Effector CD4-positive, alpha-beta T cell (primary cell): ENCODE data around the gene KIAA0319L.

Experiments
- DNase-seq: peaks from one replicate; pipeline ENCODE4 v3.0.0-alpha.2; 2020

The KIAA0319L gene

DNA sequence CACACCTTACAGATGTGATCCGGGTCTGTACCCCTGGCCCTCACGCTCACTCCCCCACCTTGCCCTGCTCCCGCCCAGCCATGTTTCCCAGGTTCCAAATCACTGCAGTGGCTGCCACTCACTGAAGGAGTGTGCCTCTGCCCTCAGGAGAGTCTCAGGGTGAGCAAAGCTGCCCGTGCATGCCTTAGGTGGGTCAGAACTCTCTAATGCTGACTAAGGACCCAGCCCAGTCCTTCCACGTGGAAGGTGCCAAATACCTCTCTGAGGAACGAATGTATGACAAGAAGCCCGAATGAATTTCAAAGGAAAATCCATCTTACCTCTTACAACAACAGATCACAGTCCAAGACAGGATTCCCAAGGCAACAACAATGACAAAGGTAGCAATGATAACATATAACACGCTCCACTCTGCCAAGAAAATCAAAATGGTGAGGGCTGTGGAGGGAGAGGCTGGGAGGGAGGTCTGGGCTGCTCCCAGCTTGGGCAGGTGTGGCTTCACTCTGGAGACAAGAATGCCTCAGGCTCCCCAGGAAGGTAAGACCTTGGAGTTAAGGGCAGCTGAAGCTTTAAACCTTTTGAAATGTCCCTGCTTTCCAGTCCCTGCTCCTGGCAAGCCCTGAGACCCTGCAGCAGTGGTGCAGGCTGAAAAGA lies 115.2 kb downstream of the KIAA0319L start:
- DNase-seq: no peak

DNA sequence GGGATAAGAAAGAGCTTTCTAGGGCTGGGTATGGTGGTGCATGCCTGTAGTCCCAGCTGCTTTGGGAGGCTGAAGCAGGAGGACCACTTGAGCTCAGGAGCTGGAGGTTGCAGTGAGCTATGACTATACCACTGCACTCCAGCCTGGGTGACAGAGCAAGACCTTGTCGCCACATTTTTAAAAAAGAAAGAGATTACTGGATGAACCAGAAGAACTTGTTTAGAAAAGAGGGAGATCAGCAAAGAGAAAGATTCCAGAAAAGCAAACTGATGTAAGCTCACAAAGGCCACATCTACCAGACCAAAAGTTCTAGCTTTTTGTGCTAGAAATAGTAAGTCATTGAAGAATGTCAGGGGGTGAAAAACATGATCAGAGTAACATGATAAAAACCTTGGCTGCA lies 117.6 kb downstream of the KIAA0319L start:
- no peak for DNase-seq

DNA sequence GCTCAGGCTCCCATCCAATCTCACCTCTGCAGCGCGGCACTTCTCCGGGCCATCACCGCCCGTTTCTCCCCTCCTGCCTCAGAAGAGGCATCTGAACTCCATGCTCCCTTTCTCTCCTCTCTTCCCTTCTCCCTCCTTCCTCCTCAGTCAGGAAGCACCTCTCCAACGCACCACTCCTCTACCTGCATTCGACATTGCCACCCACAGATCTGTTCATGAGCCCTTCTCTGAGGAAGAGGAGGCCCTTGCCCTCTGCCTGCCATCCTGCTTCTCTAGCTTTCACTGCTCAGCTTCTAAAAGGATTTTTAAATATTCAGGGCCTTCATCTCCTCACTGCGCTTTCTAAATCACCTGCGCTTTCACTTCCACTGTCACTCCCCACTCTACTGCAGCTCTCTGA lies 120.0 kb downstream of the KIAA0319L start:
- DNase-seq: no peak

DNA sequence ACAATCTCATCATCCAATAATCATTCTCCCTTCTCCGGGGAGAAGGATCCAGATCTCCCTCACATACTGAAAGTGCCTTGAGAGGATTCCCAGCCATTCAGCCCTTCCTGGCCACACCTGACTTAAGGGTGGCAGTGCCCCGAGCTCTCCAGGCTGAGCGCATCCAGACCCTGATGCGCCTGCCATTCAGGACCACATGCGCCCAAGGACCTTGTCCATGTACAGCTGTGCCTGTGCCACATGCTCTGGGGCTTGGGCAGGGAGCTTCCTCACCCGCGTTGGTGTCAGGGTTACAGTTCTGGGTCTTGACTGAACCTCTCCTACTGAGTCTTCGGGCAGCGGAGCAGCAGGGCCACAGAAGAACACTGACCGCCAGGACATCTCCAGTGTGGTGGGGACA lies 121.1 kb downstream of the KIAA0319L start:
- no peak for DNase-seq

DNA sequence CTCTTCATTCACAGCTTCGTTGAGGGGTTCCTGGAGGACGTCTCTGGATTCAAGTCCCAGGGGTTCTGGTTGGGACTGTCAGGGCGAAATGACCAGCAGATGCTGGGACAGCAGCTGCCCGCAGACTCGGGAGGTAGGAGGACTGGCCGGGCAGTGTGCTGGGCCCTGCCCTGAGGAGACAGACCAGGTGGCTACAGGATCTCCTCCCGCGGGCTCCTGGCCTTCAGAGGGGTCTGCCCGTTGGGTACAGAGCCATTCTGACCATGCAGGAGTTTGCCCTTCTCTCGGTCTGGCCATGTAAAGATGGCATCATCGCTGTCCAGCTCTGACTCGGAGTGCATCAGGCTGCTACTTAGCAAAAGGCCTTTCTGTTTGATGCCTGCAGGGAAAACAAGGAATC lies 122.5 kb downstream of the KIAA0319L start:
- DNase-seq: no peak

DNA sequence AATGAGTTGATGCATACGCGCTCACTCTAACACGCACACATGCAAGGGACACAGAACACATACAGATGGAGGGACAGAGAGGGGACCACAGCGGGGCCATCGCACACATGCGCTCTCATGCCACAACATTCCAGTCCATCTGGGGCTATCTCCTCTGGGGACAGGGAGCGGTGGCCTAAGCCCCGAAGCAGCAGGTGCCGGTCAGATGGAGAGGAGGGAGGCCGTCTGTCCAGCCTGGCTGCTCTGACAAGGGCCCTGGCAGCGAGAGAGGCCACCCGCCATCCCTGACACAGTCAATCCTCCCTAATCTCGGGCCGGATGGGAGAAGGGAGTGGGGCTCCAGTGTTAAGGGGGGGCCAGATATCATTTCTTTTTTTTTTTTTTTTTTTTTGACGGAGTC lies 123.5 kb downstream of the KIAA0319L start:
- no peak for DNase-seq

DNA sequence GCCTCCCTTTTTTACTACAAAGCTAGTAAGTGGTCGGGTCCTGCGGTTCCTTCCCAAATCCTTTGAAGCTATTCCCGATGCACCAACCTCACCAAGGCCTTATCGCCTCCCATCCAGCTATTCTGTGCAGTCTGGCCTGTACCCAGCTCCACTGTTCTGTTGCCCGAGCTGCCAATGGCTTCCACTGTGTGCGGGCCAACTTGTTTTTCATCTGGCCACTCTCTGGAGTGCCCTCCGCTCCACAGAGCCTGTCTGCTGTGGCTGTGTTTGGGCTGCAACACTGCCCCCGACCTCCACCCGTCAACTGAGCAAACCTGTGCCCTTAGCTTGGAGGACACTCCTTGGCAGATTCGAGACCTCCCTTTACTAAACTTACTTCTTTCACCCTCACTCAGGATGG lies 125.0 kb downstream of the KIAA0319L start:
- DNase-seq: no peak

DNA sequence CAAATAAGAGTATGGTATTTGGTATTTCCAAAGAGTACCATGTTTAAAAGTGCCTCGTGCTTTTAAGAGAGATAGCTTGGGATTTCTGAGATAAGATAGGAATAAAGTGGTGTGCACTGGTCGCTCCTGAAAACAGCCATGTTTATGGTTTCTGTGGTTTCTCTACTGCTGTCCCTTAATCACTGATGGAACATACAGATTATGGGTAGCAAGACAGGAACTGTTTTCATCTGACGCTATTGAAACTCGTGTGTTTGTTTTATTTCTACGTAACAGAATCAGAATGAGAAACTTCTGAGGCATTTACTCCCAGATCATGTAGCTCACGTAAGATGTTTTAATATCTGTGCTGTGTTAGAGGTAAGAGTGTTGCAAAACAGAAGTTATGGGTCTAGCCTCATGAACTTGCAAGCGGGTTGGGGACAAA lies 126.0 kb downstream of the KIAA0319L start:
- DNase-seq: no peak

DNA sequence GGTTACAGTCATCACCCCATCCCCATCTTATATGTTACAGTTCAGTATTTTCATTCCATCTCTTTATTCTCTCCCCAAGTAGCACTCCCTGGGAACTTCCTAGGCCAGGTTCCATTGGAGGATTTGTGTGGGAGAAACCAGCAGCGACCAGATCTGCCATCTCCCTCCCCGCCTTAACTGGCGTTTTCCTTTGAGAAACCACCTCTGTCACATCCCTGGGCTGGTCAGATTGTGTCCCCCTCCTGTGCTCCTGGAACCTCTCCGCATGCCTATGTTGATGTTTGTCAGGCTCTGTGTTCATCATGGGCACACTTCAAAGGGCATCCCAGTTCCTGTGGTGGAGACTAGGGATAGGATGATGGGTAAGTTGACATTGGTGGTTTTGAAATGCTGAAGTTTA lies 126.4 kb downstream of the KIAA0319L start:
- no peak for DNase-seq

DNA sequence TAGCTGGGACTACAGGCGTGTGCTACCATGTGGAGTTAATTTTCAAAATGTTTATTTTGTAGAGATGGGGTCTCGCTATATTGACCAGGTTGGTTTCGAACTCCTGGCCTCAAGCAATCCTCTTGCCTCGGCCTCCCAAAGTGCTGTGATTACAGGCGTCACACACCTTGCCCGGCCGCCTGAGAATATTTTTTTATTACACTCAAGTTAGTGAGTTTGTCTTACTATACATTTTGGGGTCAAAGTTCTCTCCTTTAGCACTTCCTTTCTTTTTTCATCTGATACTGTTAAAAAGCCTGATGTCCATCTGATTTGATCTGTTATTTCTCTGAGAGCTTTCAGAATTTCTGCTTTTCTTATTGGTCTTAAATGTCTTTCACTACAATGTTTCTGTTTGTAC lies 128.8 kb downstream of the KIAA0319L start:
- DNase-seq: no peak

DNA sequence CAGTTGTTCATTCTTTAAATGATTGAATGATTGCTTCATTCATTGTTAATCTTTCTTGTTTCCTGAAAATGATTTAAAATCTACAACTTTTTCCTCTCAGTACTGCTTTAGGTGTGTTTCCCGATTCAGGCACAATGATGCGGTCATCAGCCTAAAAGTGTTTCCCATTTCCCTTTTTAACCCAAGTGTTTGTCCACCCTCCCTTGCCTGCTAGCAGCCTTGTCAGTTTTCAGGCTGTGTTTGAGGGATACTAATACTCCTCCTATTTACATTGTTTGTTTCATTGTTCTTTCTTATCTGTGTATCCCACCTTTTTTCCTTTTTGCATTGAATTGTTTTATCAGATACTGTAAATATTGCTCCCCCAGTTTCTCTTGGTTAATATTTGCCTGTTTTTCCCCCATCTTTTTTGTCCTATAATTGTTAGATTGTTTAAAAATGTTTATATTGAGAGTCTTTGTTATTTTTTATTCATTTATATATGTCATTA lies 131.1 kb downstream of the KIAA0319L start:
- DNase-seq: no peak

DNA sequence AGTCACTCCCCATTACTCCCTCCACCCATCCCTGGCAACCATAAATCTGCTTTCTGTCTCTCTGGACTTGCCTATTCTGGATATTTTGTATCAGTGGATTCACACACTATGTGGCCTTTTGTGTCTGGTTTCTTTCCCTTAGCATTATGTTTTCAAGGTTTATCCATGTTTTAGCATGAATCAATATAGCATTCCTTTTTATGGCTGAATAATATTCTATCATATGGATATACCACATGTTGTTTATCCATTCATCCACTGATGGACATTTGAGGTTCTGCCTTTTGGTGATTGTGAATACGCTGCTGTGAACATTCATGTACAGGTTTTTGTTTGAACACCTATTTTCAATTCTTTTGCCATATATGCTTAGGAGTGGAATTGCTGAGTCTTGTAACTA lies 148.3 kb downstream of the KIAA0319L start:
- no peak for DNase-seq

DNA sequence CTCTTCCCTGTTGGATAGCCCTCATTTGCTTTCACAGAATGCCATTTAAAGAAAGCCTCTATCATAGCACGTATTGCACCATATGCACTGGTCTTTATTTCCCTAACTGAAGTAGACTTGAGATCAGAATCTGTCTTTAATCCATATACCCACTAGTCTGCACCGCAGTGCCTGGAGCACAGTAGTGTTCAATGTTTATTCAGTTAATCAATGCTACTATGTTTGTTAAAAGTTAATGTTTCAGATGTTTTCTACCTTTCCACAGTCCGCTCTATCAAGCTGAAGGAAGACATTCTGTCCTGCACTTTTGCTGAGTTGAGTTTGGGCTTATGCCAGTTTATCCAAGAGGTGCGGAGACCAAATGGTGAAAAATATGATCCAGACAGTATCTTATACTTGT lies 149.5 kb downstream of the KIAA0319L start:
- no peak for DNase-seq

DNA sequence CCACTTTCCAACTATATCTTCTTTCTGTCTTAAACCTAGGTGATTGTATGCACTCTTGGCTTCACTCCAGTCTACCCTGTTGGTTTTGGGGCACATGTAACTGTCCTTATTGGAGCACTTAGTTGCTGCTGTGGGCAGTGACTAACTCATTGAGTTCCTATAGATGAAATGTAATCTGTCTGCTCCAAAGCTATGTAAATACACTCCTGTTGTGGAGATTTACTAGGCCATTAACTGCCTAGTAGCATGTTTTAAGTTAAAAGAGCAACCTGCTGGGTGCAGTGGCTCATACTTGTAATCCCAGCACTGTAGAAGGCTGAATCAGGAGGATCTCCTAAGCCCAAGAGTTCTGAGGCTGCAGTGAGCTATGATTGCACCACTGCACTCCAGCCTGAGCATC lies 151.1 kb downstream of the KIAA0319L start:
- no peak for DNase-seq

DNA sequence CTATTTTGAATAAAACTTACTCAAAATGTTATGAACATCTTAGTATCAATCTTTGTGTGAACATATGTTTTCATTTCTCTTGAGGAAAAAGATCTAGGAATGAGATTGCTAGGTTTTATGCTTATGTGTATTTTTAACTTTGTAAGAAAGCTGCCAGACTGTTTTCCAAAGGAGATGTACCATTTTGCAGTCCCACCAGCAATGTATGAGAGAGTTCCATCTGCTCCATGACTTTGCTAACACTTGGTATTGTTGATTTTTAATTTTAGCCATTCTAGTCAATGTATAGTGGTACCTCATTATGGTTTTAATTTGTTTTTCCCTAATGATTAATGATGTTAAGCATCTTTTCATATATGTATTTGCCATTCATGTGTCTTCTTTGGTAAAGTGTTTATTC lies 156.2 kb downstream of the KIAA0319L start:
- DNase-seq: no peak

DNA sequence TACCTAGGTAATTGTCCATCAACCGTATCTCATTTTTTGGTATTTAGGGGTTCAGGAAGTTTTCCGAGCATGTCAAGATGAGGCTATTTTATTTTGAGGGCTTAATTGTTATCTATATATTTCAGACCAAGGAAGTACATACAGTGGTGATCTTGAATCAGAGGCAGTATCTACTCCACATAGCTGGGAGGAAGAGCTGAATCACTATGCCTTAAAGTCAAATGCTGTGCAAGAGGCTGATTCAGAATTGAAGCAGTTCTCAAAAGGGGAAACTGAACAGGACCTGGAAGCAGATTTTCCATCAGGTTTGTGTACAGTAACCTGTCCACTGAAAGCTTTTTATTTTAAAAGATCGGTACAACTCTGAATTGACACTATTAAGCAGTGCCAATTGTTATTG lies 158.5 kb downstream of the KIAA0319L start:
- no peak for DNase-seq

DNA sequence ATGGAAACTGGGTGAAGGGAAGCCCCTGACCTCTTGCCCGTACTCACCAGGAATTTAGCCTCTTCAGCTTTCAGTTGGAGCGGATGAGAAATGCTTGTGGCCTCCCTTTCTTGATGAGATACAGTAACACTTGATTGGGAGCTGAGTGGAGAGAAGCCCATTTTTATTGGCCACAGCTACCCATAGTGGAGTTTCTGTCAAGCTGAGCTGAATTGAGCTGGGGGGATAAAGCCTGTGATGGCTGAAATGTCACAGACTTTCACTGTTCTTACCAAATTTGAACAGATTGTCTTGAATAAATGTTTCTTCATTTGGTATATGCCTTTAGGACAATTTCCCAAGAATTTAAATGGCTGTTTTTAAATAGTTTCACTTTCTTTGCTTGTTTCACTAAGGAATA lies 162.8 kb downstream of the KIAA0319L start:
- DNase-seq: no peak

DNA sequence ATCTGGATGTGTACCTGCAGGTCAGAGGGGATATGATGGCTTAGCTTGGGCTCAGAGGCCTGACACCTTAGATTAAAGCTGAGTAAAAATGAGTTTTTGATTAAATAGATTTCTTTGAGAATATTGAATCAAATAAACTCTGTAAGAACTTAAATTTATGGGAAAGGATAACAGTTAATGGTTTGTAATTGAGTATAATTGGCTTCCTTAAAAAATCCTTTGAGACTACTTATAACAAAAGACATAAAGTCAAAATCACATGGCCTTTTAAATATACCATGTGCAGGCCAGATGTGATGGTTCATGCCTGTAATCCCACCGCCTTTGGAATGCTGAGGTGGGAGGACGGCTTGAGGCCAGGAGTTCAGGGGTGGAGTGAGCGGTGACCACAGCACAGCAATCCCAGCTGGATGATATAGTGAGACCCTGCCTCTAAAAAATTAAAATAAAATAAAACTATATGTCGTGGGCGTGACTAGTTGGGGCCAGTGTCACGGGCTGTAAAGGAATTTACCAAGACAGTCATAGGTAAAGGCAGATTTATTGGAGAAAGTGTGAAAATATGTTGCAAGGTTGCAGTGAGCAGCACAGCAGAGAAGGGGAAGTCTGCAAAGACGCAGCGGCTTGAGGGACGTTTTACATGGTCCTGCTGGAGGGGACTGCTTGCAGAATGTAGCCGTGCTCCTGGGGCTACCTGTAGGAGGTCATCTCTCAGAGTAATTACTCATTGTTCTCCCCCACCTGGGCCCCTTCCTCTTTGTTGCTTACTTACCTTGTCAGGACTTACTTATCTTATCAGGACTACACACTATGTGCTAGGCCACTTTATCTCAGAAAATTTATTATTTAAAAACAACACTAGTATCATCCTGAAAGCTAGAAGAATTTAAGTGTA lies 166.4 kb downstream of the KIAA0319L start:
- DNase-seq: no peak

DNA sequence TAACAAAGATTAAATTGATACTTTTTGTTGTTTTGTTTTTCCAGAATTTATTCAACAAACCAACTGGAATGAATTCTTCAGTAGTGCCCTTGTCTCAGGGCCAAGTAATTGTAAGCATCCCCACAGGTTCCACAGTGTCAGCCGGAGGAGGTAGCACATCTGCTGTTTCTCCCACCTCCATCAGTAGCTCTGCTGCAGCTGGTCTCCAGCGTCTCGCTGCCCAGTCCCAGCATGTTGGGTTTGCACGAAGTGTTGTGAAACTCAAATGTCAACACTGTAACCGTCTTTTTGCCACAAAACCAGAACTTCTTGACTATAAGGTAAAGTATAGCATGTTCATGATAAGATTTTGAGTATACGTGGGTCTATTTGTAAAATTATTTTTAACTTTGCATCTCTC lies 170.2 kb downstream of the KIAA0319L start:
- no peak for DNase-seq

DNA sequence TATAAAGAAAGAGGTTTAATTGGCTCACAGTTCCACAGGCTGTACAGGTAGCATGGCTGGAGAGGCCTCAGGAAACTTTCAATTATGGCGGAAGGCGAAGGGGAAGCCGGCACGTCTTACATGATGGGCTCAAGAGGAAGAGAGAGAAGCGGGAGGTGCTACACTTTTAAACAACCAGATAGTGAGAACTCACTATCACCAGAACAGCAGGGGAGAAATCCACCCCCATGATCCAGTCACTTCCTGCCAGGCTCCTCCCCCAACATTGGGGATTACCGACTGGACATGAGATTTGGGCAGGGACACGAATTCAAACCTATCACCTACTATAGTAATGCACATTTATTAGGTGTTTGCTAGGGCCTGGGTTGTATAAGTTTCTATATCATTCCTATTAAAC lies 170.9 kb downstream of the KIAA0319L start:
- no peak for DNase-seq
